RWPE2 (cell line): ENCODE data around the gene KRTAP10-1.

Experiments used
- ATAC-seq: fragments of 200-7000 bp; cut with Tn5 transposase; 3 replicates; pipeline ENCODE4 v1.9.1; 2021; ENCODE audit warnings: low read depth
- DNase-seq: peaks from one replicate; pipeline ENCODE4 v3.0.0-alpha.2; 2020; ENCODE audit warnings: low spot score
- H3K27ac ChIP-seq: fragments of 450-650 bp; 2 replicates; pipeline ENCODE4 v1.5.1; 2017; ENCODE audit warnings: mild to moderate bottlenecking; ENCODE audit not compliant: poor library complexity, severe bottlenecking
- H3K27me3 ChIP-seq: fragments of 250-450 bp; sonication (Bioruptor Pico); 2 replicates; pipeline ENCODE4 v1.5.1; 2021; ENCODE audit warnings: mild to moderate bottlenecking, moderate library complexity; ENCODE audit not compliant: insufficient read depth, poor library complexity, severe bottlenecking
- H3K36me3 ChIP-seq: fragments of 250-450 bp; sonication (Bioruptor Pico); 2 replicates; pipeline ENCODE4 v1.5.1; 2020; ENCODE audit warnings: low read depth, mild to moderate bottlenecking, moderate library complexity
- H3K4me1 ChIP-seq: fragments of 250-450 bp; sonication (Bioruptor Pico); 2 replicates; pipeline ENCODE4 v1.5.1; 2021; ENCODE audit warnings: mild to moderate bottlenecking, moderate library complexity; ENCODE audit not compliant: insufficient read depth, poor library complexity, severe bottlenecking
- H3K4me3 ChIP-seq: fragments of 250-450 bp; sonication (Bioruptor Pico); 2 replicates; pipeline ENCODE4 v1.5.1; 2021; ENCODE audit warnings: mild to moderate bottlenecking, moderate library complexity; ENCODE audit not compliant: severe bottlenecking
- H3K9me3 ChIP-seq: fragments of 250-450 bp; sonication (Bioruptor Pico); 2 replicates; pipeline ENCODE4 v1.5.1; 2021; ENCODE audit warnings: mild to moderate bottlenecking, moderate library complexity; ENCODE audit not compliant: severe bottlenecking
- TF ChIP-seq, protein P1 (sequence below): fragments of 450-650 bp; IDR thresholded peaks from one replicate; pipeline ENCODE4 v1.5.1; 2017; ENCODE audit warnings: mild to moderate bottlenecking, moderate library complexity; ENCODE audit not compliant: poor library complexity, severe bottlenecking

The KRTAP10-1 gene

DNA sequence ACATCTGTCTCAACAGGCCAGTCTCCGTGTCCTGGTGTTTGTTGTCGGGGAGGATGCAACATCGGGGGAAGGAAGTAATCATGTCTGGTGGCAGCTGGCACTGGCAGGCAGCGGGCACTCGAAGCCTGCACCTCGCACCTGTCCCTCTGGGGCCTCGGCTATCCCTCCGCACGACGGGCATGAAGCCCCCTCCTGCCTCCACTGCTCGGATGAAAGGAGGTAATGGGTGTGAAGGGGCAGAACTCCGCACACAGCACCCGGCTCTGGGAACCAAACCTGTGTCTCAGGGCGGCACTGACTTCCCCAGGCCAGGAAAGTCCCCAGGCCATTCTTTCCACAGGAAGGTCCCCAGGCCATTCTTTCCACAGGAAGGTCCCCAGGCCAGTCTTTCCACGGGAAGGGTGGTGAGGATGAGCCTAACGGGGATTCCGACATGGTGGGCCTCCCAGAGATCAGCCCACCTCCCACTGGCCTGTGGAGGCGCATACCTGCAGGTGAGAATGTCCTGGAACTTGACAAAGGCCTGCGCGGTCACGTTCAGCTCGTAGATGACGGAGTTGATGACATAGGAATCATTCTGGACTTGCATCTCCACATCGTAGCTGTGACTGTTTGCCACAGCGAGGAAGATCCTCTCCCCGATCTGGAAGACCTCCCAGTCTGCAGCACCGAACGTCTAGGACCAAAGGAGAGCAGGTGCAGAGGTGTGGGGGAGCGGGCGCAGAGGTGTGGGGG lies 31.1 kb downstream of the KRTAP10-1 start:
- DNase-seq (no peak), ATAC-seq (no peak)
- TF ChIP-seq, protein P1, sequence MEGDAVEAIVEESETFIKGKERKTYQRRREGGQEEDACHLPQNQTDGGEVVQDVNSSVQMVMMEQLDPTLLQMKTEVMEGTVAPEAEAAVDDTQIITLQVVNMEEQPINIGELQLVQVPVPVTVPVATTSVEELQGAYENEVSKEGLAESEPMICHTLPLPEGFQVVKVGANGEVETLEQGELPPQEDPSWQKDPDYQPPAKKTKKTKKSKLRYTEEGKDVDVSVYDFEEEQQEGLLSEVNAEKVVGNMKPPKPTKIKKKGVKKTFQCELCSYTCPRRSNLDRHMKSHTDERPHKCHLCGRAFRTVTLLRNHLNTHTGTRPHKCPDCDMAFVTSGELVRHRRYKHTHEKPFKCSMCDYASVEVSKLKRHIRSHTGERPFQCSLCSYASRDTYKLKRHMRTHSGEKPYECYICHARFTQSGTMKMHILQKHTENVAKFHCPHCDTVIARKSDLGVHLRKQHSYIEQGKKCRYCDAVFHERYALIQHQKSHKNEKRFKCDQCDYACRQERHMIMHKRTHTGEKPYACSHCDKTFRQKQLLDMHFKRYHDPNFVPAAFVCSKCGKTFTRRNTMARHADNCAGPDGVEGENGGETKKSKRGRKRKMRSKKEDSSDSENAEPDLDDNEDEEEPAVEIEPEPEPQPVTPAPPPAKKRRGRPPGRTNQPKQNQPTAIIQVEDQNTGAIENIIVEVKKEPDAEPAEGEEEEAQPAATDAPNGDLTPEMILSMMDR, result no peak
- H3K4me1 ChIP-seq, result no peaks in the 10 kb centered on the region
- no peaks in the 10 kb centered on the region for H3K27me3 ChIP-seq
- H3K36me3 ChIP-seq, result no peaks in the 10 kb centered on the region
- no peak overlapping the region for H3K27ac ChIP-seq
- no peaks in the 10 kb centered on the region for H3K9me3 ChIP-seq
- no peak overlapping the region for H3K4me3 ChIP-seq

DNA sequence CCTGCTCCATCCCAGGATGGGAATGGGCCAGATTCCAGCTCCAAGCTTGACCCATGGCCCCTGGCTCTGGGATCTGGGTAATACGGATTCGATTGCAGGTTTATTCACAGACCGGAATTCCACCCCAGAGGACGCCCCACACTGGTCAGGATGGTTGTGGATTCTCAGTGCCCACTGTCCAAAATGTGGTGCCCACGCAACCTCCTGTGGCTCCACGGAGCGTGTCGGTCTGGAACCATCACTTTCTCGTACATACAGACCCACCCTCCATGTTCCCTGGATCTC lies 31.6 kb downstream of the KRTAP10-1 start:
- DNase-seq (no peak), ATAC-seq (no peak)
- Histone ChIP-seq H3K36me3 (no peaks in the 10 kb centered on the region), H3K27me3 (no peaks in the 10 kb centered on the region), H3K4me3 (no peak overlapping the region), H3K27ac (no peak overlapping the region), H3K9me3 (no peaks in the 10 kb centered on the region), H3K4me1 (no peaks in the 10 kb centered on the region)
- TF ChIP-seq, protein P1, result no peak

DNA sequence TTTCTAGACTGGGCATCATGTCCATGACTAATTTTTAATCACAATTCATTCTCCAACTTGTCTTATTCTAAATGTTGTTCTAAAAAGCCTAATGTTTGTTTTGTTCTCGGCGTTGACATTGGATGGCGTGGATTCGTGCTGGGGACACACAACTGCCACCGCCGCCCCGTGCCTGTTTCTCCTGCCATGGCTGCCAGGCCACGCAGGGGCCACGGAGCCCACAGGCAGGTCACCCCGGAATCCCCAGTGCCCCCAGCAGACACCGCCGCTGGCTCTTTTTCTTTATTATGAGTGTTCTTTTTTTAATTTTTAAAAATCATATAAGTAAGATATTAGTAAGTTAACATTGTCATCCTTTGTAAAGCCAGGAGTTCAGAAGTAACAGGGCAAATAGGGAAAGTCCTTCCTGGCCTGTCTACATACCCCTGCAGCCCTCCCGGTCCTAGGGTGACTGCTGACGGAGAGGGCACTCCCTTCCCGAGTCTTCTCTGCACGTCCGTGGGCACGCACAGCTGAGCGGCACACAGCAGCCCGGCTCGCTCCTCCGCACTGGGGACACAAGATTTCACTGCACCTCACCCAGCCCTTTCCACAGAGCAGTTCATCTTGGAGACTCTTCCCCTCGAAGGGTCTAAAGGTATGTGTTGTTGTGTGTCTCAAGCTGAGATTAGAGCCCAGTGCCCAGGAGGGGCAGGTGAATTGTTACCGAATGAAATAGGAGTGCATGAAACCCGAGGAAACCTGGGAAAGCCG lies 32.1 kb downstream of the KRTAP10-1 start:
- Histone ChIP-seq H3K27ac (no peak overlapping the region), H3K9me3 (no peaks in the 10 kb centered on the region), H3K36me3 (no peaks in the 10 kb centered on the region), H3K4me1 (no peaks in the 10 kb centered on the region), H3K27me3 (no peaks in the 10 kb centered on the region), H3K4me3 (no peak overlapping the region)
- TF ChIP-seq, protein P1, result no peak
- ATAC-seq, result no peak
- no peak for DNase-seq

DNA sequence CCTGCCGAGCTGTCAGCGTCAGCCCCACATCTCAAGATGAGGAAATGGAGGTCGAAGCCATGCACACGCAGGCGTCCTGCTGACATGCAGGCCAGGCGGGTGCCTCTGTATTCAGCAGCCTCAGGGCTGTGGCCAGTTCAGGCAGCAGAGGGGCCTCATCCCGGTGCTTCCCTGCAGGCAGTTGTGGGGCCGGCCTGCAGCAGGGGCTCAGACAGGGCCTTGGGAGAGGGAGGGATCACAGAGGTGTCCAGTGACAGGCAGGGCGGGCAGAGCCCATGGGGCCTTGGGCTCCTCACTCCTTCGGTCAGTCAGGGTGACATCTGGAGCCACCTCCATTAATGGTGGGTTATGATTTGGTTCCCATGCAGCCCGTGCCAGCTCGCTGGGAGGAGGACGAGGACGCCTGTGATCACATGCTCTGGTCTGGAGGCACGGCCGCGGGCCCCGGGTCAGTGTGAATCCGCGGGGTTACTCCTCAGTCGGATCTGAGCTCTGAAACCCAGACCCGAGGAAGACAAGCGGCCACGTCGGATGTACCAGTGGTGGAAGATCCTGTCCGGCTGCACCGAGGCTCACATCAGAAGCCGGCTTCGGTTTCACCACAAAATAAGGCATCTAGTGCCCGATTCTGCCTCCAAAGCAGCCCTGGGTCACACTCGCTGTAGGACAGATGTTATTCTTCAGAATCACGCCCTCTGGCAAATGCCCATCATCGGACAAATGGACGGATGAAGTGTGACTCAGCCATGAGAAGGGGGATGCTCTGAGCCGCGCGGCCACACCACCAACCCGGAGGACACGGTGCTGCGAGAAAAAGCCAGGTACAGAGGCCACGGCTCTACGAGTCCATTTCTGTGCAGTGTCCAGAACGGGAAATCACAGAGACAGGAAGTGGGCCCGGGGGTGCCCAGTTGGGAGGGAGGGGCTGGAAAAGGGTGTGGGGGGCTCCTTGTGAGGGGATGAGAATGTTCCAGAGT lies 33.4 kb downstream of the KRTAP10-1 start:
- no peaks in the 10 kb centered on the region for H3K36me3 ChIP-seq
- no peaks in the 10 kb centered on the region for H3K9me3 ChIP-seq
- TF ChIP-seq, protein P1, result no peak
- H3K4me1 ChIP-seq, result no peaks in the 10 kb centered on the region
- DNase-seq, result no peak
- H3K4me3 ChIP-seq, result no peak overlapping the region
- H3K27ac ChIP-seq, result no peak overlapping the region
- no peak for ATAC-seq
- no peaks in the 10 kb centered on the region for H3K27me3 ChIP-seq
